Caki2 (cell line): Measurements from ENCODE around the gene CHD6. TPM values are rescaled to one million over a fixed set of nuclear protein-coding genes. Genes with fewer than 3 reads are reported as not detected.

Source experiments
- DNase-seq: peaks from one replicate; pipeline ENCODE4 v3.0.0-alpha.2; 2015; ENCODE audit warnings: low read depth
- in situ Hi-C: cut with HindIII; loops from 2 replicates; pipeline ENCODE4 v1.10.0; 2016; ENCODE audit warnings: low sequenced_read_pairs, low pct_unique_long_range_greater_than_20kb, mixed read lengths
- total RNA-seq: library from RNA; depleted of rRNA; stranded (reverse); fragments of >200 nt; shearing (Covaris generic); gene quantifications from 2 replicates; pipeline ENCODE4 v1.2.3, GENCODE V29; 2014; ENCODE audit warnings: low replicate concordance

Gene CHD6
- total RNA-seq, 1 experiment from 2014 or later: 8.1 TPM

DNA sequence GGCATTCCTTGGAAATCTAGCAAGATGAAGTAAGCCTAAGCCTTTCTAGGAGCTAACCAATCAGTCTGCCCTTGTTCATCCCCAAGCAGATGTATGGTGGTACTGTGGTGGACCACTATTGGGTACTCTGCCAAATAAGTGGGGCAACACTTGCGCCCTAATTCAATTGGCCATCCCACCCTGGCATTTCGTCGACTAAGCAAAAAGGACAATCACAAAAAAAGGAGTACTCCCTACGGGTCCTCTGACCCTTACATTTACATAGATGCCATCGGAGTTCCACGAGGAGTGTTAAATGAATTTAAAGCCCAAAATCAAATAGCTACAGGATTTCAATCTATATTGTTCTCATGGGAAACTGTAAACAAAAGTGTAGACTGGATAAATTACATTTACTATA lies 19.5 kb downstream of the CHD6 start:
- in situ Hi-C loops: no loop called here
- DNase-seq: no peak

DNA sequence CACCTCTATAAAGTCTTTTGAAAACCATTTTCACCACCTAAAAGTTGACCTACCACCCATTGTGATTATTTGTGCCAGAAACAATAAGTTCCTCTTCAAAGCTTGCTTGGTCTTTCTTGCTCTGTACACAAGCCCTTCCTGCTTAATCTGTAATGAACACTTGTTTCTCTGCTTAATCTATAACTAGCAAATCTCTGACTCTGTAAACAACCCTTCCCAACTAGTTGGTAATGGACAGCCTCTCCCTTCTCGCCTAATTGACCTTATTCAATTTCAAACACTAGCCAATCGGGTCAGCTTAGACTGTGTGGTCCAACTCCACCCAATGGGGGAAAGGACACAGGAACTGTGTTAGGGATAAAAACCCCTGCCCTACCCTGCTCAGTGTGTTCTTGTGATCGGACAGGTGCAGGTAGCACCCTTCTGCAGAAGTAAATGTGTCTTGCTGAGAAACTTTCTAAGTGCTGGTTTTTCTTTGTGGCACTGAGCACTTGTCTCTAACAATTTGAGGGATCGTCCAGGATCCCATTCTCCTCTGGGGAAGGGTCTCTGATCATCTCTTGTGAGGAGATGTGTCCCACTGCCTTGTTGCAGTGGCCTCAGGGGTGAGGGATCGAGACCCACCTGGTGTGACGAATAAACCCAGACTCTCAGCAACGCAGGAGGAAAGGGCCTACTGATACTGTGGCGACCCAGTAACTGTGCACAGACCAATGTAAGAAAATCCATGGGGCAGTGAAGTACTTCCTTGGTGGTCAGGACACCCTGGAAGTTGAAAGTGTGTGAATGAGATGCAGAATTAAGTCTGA lies 23.5 kb downstream of the CHD6 start:
- DNase-seq: peak; percentile 23
- in situ Hi-C loops: no loop called here

DNA sequence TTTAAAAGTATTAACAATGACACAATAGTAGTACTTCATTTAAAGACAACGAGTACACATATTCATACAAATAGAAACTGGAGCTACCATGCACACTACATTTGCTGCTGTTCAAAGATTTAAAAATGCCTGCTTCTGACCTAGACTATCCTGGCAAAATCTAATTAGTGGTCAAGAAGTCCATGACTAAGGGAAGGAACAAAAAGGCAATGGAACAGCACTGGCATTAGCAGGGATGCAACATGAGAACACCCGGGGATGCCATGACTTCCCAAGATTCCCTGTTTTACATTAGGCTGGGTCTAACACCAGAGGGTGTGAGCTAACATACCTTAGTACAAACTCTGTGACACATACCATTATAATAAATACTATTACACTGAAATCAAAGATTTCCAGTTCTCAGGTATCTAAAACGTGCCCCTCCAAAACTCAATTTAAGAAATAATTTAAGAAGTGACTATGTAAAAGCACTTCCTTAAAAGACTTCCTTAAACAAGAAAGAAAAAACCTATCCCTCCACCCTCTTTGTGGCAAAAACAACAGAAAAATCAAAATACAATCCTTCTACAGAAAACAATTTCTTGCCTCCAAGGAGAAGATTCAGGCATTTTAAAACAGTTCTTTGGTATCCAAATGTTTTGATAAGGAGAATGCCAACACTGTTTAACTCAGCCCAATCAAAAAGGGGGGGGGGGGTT lies 25.5 kb downstream of the CHD6 start:
- DNase-seq: no peak
- in situ Hi-C loops: no loop called here

DNA sequence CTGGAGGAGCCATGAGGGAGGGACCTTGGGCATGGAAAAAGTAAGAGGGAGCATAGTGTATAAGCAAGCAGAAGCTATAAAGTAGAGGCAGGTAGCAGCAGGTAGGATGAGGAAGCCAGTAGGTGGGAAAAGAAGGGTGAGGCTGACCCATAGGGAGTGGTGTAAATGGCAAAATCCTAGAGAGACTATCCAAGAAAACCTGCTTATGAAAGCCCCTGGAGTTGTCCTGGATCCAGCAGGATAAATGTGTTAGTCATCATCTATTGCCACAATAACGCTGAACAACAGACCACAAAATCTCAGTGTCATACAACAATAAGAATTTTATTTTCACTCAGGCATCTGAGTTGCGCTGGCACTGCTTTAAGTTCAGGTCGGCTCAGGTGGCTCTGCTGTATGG lies 30.2 kb downstream of the CHD6 start:
- DNase-seq: no peak
- in situ Hi-C loops: no loop called here

DNA sequence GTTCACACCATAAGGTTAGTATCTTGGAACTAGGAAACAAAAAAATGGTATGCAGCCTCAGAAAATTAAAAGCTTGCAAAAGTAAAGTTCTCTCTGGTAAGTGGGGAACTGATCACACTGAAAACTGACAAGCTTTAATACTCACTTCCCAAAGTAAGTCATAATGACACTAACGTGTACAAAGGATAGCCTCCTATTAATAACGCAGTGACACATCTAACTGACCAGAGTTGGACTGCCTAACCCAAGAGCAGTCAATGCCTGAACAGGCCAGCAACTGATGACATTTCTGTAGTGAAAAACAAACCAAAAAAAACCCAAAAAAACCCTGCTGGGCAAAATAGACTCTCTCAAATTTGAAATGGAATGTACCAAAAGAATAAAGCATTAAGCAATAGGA lies 30.7 kb downstream of the CHD6 start:
- DNase-seq: no peak
- in situ Hi-C loops: no loop called here

- in situ Hi-C loops: no loop called here
- no peak for DNase-seq
These were observed 31.4 kb downstream of the CHD6 start for GRCh38 chr20:41586772-41587171.

DNA sequence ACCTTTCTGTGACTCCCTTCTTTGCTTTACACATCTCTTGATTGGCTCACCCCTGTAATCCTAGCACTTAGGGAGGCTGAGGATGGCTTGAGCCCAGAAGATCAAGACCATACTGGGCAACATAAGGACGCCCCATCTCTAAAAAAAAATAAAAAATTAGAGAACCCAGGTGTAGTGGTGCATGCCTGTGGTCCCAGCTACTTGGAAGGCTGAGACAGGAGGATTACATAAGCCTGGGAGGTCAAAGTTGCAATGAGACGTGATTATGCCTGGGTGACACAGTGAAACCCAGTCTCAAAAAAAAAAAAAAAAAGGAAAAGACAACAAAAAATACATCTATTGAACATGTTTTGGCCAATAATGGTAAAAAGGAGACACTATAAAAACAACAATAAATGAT lies 37.8 kb downstream of the CHD6 start:
- in situ Hi-C loops: no loop called here

GRCh38 chr20:41577129-41578009 lies 40.8 kb downstream of the CHD6 start:
- in situ Hi-C loops: no loop called here
- no peak for DNase-seq

More for the DNA sequence above, 37.8 kb downstream of the CHD6 start:
- DNase-seq: no peak

DNA sequence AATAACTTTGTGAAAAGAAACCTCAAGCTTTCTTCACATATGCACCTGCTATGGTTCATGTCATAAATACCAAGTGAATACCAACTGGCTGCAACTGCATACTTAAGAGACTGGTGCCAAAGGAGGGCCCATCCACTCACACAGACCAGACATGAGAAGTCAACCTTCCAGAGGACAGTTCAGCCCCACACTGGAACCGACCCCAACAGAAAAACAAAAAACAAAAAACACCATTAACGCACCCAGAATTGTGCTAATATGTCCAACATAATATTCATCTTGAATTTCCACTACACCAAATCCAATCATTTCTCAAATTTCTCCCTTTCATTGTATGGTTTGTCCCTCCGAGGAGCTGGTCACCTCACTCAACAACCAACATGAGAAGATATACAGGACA lies 42.8 kb downstream of the CHD6 start:
- no peak for DNase-seq
- in situ Hi-C loops: no loop called here

- DNase-seq: no peak
- in situ Hi-C loops: no loop called here
These were observed 43.3 kb downstream of the CHD6 start for GRCh38 chr20:41574802-41575389.

GRCh38 chr20:41573955-41574354 lies 44.2 kb downstream of the CHD6 start:
- DNase-seq: no peak
- in situ Hi-C loops: no loop called here

- DNase-seq: no peak
- in situ Hi-C loops: no loop called here
These were observed 46.1 kb downstream of the CHD6 start for GRCh38 chr20:41572010-41572572.

DNA sequence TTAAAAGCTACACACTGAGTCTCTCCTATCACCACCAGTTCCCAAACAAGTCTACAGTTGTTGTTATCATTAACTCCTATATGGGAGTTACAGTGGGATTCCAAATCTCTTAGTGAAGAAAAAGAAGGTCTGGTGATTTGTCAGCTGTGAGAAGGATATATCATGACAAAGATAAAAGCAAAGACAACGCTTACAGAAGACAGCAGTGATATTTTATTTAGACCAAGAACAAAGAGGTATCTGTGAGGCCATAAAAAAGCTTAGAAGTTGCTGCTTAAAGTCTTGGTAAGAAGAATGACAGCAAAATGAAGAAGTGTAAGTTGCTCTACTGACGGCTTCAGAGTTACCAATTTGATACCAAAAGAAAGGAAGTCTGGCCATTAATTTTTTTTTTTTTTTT lies 47.2 kb downstream of the CHD6 start:
- DNase-seq: no peak
- in situ Hi-C loops: no loop called here

GRCh38 chr20:41570557-41570956 lies 47.6 kb downstream of the CHD6 start:
- in situ Hi-C loops: no loop called here
- DNase-seq: no peak

- in situ Hi-C loops: no loop called here
These were observed 50.6 kb downstream of the CHD6 start for GRCh38 chr20:41567615-41568014.

DNA sequence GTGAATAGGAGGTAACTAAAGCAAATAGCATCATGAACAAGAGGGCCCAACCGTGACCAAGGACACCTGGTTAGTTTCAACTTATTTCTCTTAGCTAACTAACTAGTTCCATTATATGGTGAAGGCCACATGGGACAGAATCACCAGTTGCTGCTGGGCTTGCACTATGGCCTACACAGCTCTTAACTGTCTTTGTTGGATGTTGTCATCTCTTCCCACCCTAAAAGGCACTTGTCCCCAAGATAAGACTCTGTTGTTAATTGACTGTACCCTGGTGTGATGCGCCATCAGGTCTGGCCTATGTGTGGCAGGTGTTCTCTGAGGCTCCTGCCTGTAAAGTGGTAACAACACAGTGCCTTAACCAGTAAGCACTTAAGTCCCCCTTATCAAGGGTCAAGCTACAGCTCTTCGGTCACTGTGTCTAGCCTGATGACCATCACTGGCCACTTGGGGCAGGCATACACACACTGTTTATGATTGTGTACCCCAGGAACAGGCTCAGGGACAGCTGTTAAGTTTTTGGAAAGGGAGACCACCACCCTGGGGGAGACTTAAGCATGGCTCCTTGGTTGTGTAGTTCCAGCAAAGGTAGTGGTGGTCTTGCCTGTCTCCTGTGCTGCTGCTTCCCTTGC lies 51.2 kb downstream of the CHD6 start:
- no peak for DNase-seq
- in situ Hi-C loops: no loop called here

More at GRCh38 chr20:41567615-41568014, 50.6 kb downstream of the CHD6 start:
- no peak for DNase-seq

GRCh38 chr20:41563087-41563486 lies 55.1 kb downstream of the CHD6 start:
- DNase-seq: no peak
- in situ Hi-C loops: no loop called here

DNA sequence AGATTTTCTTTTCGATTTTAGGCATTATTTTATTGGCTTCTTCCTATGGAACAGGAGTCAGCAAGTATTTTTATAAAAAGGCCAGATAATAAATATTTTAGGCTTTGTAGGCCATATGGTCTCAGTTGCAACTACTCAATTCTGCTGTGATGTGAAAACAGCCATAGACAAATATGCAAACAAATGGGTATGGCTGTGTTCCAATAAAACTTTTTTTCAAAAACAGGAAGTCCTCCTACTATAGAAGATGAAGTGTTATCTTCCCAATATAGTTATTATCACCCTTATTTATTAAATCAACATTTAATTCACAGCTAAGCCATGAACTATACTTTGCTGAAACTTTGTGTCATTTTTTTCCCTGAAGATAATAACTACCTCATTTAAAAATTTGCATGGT lies 57.2 kb downstream of the CHD6 start:
- in situ Hi-C loops: no loop called here
- no peak for DNase-seq
